Measurements from ENCODE around the gene RCE1.

The RCE1 gene

GRCh38 chr11:66886671-66887221, 43.5 kb downstream of the RCE1 start:
- ATAC-seq, result peak; percentile 9; the same call in 1 of the 3 replicates
- TF ChIP-seq ZFP3 (CRISPR knock-in tag; IDR thresholded peaks at IDR 0.05) (no peak), GLIS3 (CRISPR knock-in tag; IDR thresholded peaks at IDR 0.05) (no peak), ESRRG (CRISPR knock-in tag; IDR thresholded peaks at IDR 0.05) (no peak), OSR1 (CRISPR knock-in tag; IDR thresholded peaks at IDR 0.05) (no peak), PATZ1 (CRISPR knock-in tag; IDR thresholded peaks at IDR 0.05; ENCODE audit: borderline replicate concordance) (no peak), ZC3H10 (CRISPR knock-in tag; IDR thresholded peaks at IDR 0.05) (no peak), ZFP30 (CRISPR knock-in tag; IDR thresholded peaks at IDR 0.05) (no peak), POU6F1 (CRISPR knock-in tag; IDR thresholded peaks at IDR 0.05; ENCODE audit: borderline replicate concordance, low read depth) (no peak), ZNF70 (CRISPR knock-in tag; IDR thresholded peaks at IDR 0.05) (no peak), TSHZ2 (CRISPR knock-in tag; IDR thresholded peaks at IDR 0.05) (no peak), BACH2 (CRISPR knock-in tag; IDR thresholded peaks at IDR 0.05; ENCODE audit: borderline replicate concordance) (no peak), CSRNP3 (CRISPR knock-in tag; IDR thresholded peaks at IDR 0.05) (no peak), PPARA (CRISPR knock-in tag; IDR thresholded peaks at IDR 0.05; ENCODE audit: borderline replicate concordance) (no peak), CSDC2 (CRISPR knock-in tag; IDR thresholded peaks at IDR 0.05) (no peak), ZNF565 (CRISPR knock-in tag; conservative IDR thresholded peaks at IDR 0.05; ENCODE audit: low read depth) (no peak), TCF4 (CRISPR knock-in tag; IDR thresholded peaks at IDR 0.05; ENCODE audit: borderline replicate concordance) (no peak), ISL1 (CRISPR knock-in tag; IDR thresholded peaks at IDR 0.05) (no peak), SNAI2 (CRISPR knock-in tag; IDR thresholded peaks at IDR 0.05) (no peak)

GRCh38 chr11:66887526-66887925, 44.3 kb downstream of the RCE1 start:
- TF ChIP-seq ZNF8 (CRISPR knock-in tag; IDR thresholded peaks at IDR 0.05), result no peak
- no peak for TF ChIP-seq ARNTL (CRISPR knock-in tag; IDR thresholded peaks at IDR 0.05; ENCODE audit: borderline replicate concordance, low read depth)
- TF ChIP-seq ESRRG (CRISPR knock-in tag; IDR thresholded peaks at IDR 0.05), result no peak
- TF ChIP-seq CSDC2 (CRISPR knock-in tag; IDR thresholded peaks at IDR 0.05), result no peak
- no peak for TF ChIP-seq TCF4 (CRISPR knock-in tag; IDR thresholded peaks at IDR 0.05; ENCODE audit: borderline replicate concordance)
- TF ChIP-seq CREB5 (CRISPR knock-in tag; IDR thresholded peaks at IDR 0.05; ENCODE audit: low read depth), result no peak
- no peak for TF ChIP-seq TSHZ2 (CRISPR knock-in tag; IDR thresholded peaks at IDR 0.05)
- TF ChIP-seq CSRNP3 (CRISPR knock-in tag; IDR thresholded peaks at IDR 0.05), result no peak
- no peak for TF ChIP-seq ZFP3 (CRISPR knock-in tag; IDR thresholded peaks at IDR 0.05)
- no peak for TF ChIP-seq POU6F1 (CRISPR knock-in tag; IDR thresholded peaks at IDR 0.05; ENCODE audit: borderline replicate concordance, low read depth)
- ATAC-seq, result no peak

All from SK-N-SH treated with all-trans-retinoic acid at 6 μM for 48 hours (cell line).